ENCODE measurements around the gene CYP2U1. TPM values are rescaled to one million over a fixed set of nuclear protein-coding genes. Genes with fewer than 3 reads are reported as not detected.

The CYP2U1 gene
- total RNA-seq, 1 donor from 2014 or later: 9.4 TPM

DNA sequence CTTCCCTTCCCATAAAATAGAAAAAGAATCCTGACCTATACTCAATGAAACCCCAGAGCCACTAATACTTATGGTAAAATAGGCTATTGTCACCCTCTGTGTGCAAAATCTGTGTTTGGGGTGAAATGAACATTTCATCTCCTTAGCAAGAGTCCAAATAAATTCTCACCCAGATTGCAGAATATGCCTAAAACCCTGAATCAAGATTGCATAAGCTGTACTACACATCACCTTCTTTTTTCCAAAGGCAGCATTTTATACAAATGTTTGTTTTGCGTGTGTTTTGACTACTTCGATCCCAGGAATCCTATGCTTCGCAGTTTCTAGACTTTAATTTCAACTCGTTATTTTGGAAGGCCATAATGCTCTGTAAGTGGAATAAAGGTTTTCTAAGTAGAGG lies 46.1 kb downstream of the CYP2U1 start:
- no peaks in the 10 kb centered on the region for H3K27me3 ChIP-seq (ENCODE audit: low read depth)
- no peak overlapping the region for H3K27ac ChIP-seq (replicated peaks)
- no peaks in the 10 kb centered on the region for H3K36me3 ChIP-seq
- TF ChIP-seq, protein P1, sequence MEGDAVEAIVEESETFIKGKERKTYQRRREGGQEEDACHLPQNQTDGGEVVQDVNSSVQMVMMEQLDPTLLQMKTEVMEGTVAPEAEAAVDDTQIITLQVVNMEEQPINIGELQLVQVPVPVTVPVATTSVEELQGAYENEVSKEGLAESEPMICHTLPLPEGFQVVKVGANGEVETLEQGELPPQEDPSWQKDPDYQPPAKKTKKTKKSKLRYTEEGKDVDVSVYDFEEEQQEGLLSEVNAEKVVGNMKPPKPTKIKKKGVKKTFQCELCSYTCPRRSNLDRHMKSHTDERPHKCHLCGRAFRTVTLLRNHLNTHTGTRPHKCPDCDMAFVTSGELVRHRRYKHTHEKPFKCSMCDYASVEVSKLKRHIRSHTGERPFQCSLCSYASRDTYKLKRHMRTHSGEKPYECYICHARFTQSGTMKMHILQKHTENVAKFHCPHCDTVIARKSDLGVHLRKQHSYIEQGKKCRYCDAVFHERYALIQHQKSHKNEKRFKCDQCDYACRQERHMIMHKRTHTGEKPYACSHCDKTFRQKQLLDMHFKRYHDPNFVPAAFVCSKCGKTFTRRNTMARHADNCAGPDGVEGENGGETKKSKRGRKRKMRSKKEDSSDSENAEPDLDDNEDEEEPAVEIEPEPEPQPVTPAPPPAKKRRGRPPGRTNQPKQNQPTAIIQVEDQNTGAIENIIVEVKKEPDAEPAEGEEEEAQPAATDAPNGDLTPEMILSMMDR (IDR thresholded peaks at IDR 0.05; ENCODE audit: borderline replicate concordance): no peak
- H3K4me3 ChIP-seq: no peak overlapping the region
- peaks cover 11% of the 10 kb centered on the region for H3K9me3 ChIP-seq (replicated peaks)
- DNase-seq: no peak
- intact Hi-C loops (cut with micrococcal nuclease): no loop called here
- H3K4me1 ChIP-seq: peaks cover 10% of the 10 kb centered on the region

DNA sequence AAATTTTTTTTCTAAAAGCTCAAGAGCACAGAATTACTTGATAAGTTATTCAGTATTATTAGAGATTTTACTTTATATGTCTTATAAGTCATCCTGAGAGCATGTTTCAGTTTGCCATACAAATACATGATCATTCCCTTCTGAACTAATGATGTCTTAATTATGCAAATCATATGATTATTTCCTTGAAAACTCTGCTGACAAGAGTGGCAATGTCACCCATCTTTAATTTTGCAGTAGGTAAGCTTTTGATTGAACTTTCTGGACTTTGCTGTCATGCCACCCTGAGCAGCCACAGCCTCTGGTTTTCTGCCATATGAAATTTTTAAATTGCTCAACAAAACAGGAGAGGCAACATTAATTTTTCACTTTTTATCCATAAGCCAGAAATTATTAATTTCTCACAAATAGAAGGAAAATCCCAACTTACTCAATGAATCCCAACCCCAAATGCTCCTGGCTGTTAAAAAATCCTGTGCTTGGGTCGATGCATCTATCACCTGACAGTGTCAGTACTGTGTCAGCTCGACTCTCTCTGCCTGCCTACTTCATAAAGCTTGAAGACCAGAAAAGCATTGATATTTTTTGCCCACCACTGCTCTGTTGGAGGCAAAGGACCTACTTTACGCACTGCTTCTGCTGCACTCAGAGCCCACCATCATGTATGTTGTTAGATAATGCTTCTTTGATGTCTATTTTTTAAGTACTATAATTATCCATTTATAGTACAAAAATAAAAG lies 46.8 kb downstream of the CYP2U1 start:
- TF ChIP-seq, protein P1 (IDR thresholded peaks at IDR 0.05; ENCODE audit: borderline replicate concordance): no peak
- H3K4me1 ChIP-seq: peaks cover 10% of the 10 kb centered on the region
- H3K9me3 ChIP-seq (replicated peaks): peaks cover 11% of the 10 kb centered on the region
- no peaks in the 10 kb centered on the region for H3K27me3 ChIP-seq (ENCODE audit: low read depth)
- H3K36me3 ChIP-seq: no peaks in the 10 kb centered on the region
- H3K4me3 ChIP-seq: no peak overlapping the region
- H3K27ac ChIP-seq (replicated peaks): no peak overlapping the region
- no peak for DNase-seq
- intact Hi-C loops (cut with micrococcal nuclease): no loop called here

DNA sequence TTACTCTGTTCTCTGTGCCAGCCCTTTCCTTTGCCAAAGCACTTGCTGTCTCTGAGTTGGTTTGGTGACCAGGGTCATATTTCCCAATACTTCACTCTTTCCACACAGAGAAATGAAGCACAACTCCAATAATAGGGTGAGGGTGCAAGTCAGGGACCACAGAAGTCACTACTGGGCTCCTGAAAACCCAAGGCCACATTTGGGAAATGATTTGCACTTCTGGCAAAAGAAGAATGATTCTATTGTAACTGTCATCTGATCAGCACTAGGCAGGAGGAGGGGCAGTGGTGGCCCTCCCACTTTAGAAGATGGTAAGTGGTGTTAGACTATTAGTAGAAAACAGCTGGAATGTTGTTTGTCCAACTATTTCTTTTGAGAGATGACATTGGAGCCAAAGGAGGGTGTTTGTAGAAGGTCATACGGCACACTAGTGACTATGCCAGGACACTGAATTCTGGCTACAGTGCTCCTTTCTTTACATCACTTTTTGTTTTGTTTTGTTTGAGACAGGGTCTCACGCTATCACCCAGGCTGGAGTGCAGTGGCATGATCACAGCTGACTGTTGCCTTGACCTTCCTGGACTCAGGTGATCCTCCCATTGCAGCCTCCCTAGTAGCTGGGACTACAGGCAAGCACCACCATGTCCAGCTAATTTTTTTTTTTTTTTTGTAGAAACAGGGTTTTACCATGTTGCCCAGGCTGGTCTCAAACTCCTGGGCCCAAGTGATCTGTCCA lies 47.5 kb downstream of the CYP2U1 start:
- Histone ChIP-seq H3K9me3 (replicated peaks) (peaks cover 11% of the 10 kb centered on the region), H3K4me1 (peaks cover 10% of the 10 kb centered on the region), H3K4me3 (no peak overlapping the region), H3K36me3 (no peaks in the 10 kb centered on the region), H3K27ac (replicated peaks) (no peak overlapping the region), H3K27me3 (ENCODE audit: low read depth) (no peaks in the 10 kb centered on the region)
- DNase-seq: no peak
- intact Hi-C loops (cut with micrococcal nuclease): no loop called here
- TF ChIP-seq, protein P1 (IDR thresholded peaks at IDR 0.05; ENCODE audit: borderline replicate concordance): no peak

DNA sequence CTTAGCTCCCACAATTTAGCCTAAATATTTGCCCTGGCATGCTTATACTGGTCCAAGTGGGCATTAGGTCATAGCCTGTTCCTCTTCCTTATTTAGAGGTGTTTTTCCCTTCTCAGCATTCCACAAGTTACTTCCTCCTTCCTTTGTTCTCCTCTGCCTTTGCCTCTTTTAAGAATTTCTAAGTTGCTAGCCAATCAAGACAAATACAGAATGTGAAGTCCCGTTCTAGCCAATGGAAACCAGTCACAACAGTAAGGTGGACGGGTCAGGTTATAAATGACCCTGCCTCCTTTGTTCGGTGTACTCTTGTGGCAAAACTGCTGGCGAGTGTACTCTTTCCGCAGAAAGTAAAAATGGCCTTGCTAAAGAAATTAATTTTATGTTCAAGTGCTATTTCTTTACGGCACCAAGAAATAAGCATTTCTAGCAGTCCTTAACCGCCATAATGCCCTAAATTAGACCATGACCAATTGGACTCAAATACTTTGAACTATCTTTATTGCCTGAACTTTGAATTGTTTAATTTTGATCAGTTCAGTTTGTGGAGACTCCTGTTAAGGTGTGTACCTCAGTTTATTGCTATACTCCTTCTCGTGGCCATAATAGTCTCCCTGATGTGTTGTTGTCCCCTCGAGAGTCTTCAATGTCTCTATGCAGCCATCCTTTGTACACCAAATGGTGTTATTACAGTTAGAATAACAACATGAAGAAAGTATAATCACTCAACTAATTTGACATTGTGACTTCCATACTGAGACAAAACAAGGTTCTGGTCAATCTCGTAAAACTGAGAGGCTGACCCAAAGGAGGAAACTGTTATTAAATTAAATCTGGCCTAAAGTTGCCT lies 56.8 kb downstream of the CYP2U1 start:
- H3K4me3 ChIP-seq: peak overlapping the region; percentile 80
- no peaks in the 10 kb centered on the region for H3K9me3 ChIP-seq (replicated peaks)
- no peaks in the 10 kb centered on the region for H3K27me3 ChIP-seq (ENCODE audit: low read depth)
- TF ChIP-seq, protein P1 (IDR thresholded peaks at IDR 0.05; ENCODE audit: borderline replicate concordance): no peak
- peaks cover 61% of the 10 kb centered on the region for H3K4me1 ChIP-seq
- peak overlapping the region; percentile 90 for H3K27ac ChIP-seq (replicated peaks)
- no peaks in the 10 kb centered on the region for H3K36me3 ChIP-seq
- intact Hi-C loops (cut with micrococcal nuclease): no loop called here
- no peak for DNase-seq

DNA sequence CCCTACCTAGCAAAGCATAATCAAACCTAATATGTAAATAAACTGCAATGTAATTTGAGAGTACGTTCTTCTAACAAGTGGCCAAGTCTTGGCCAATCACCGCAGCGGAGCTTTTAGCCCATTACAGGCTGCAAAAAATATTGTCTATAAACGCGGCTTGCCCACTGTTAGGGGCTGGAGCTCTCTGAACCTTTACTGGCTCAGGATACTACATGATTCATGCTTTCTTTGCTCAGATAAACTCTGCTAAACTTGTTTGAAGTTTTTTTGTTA lies 57.4 kb downstream of the CYP2U1 start:
- Histone ChIP-seq H3K4me1 (peaks cover 67% of the 10 kb centered on the region), H3K4me3 (peak overlapping the region; percentile 80), H3K36me3 (no peaks in the 10 kb centered on the region), H3K27ac (replicated peaks) (peak overlapping the region; percentile 90), H3K27me3 (ENCODE audit: low read depth) (no peaks in the 10 kb centered on the region), H3K9me3 (replicated peaks) (no peaks in the 10 kb centered on the region)
- intact Hi-C loops (cut with micrococcal nuclease): no loop called here
- TF ChIP-seq, protein P1 (IDR thresholded peaks at IDR 0.05; ENCODE audit: borderline replicate concordance): no peak
- DNase-seq: no peak

All from left ventricle myocardium inferior (tissue), 1 donor.